GM12878 (cell line): Measurements from ENCODE around the gene MITF. TPM values are rescaled to one million over a fixed set of nuclear protein-coding genes. Genes with fewer than 3 reads are reported as not detected.

ENCODE experiments used
- ATAC-seq: fragments of 200-7000 bp; cut with Tn5 transposase; 3 replicates; pipeline ENCODE4 v1.9.1; 2020; ENCODE audit warnings: mild to moderate bottlenecking, moderate library complexity
- BruUV-seq: library from RNA; stranded (reverse); fragments of 400-500 nt; replicated peaks from 2 replicates; lab custom pipeline; 2021; lab: Mats Ljungman, UMichigan
- CTCF ChIA-PET: fragments of 300-600 bp; sonication (Branson Sonifier 250); formaldehyde crosslinking; extraction: SDS; loops from one replicate; lab custom pipeline; 2021; ENCODE audit warnings: inconsistent platforms; lab: Yijun Ruan, JAX
- POLR2A ChIA-PET: fragments of 350-600 bp; formaldehyde crosslinking; extraction: SDS; loops from one replicate; lab custom pipeline; 2021; ENCODE audit warnings: inconsistent platforms; lab: Charles Lee
- RAD21 ChIA-PET: fragments of 300-600 bp; sonication (Branson Sonifier 250); formaldehyde crosslinking; loops from one replicate; lab custom pipeline; 2023; ENCODE audit warnings: antibody characterized with exemption; ENCODE audit not compliant: unreplicated experiment; lab: Charles Lee
- SMC1A ChIA-PET: fragments of 300-600 bp; sonication (Branson Sonifier 250); formaldehyde crosslinking; loops from one replicate; lab custom pipeline; 2023; ENCODE audit not compliant: unreplicated experiment, uncharacterized antibody; lab: Charles Lee
- DNase-seq: peaks from one replicate; pipeline ENCODE4 v3.0.0-alpha.2; 2011; ENCODE audit warnings: low read depth, low spot score
- FAIRE-seq: peaks from 3 replicates; lab custom pipeline; 2011; peaks lifted over from hg19 to GRCh38; lab: Jason Lieb, UNC
- H2AFZ ChIP-seq: 2 replicates; pipeline ENCODE4 v1.6.0; 2011; ENCODE audit warnings: low read depth, low read length, control low read depth; ENCODE audit not compliant: control insufficient read depth
- H3K27ac ChIP-seq: 2 replicates; pipeline ENCODE4 v1.5.1; 2011; ENCODE audit warnings: control low read depth; ENCODE audit not compliant: control insufficient read depth, insufficient read depth
- H3K27me3 ChIP-seq, 2 experiments: replicated peaks in 1 of 2; 2 replicates each; pipeline versions ENCODE4 v1.6.0 to v1.6.1; 2011; ENCODE audit warnings: low read length in 1 of 2; ENCODE audit not compliant: control insufficient read depth in 2 of 2, insufficient read depth in 2 of 2
- H3K36me3 ChIP-seq, 2 experiments: 2 replicates each; pipeline ENCODE4 v1.5.1; 2011; ENCODE audit warnings: low read length in 1 of 2; ENCODE audit not compliant: control insufficient read depth in 2 of 2, insufficient read depth in 2 of 2
- H3K4me1 ChIP-seq: 2 replicates; pipeline ENCODE4 v1.6.1; 2011; ENCODE audit warnings: mild to moderate bottlenecking, low read length, moderate library complexity, mixed read lengths; ENCODE audit not compliant: control insufficient read depth, insufficient read depth
- H3K4me2 ChIP-seq: 2 replicates; pipeline ENCODE4 v1.6.0; 2011; ENCODE audit warnings: control low read depth; ENCODE audit not compliant: control insufficient read depth, insufficient read depth
- H3K4me3 ChIP-seq: fragments of 200-600 bp; sonication (generic); 2 replicates; pipeline ENCODE4 v1.5.1; 2016
- H3K79me2 ChIP-seq: 2 replicates; pipeline ENCODE4 v1.6.0; 2011; ENCODE audit warnings: low read length; ENCODE audit not compliant: control insufficient read depth, insufficient read depth
- H3K9ac ChIP-seq: 2 replicates; pipeline ENCODE4 v1.8.0; 2011; ENCODE audit warnings: low read length, control low read depth, mixed read lengths; ENCODE audit not compliant: control insufficient read depth, insufficient read depth
- H3K9me3 ChIP-seq: replicated peaks from 3 replicates; pipeline ENCODE4 v1.5.1; 2011; ENCODE audit warnings: mild to moderate bottlenecking, low read length; ENCODE audit not compliant: control insufficient read depth, insufficient read depth
- H4K20me1 ChIP-seq: 2 replicates; pipeline ENCODE4 v1.6.0; 2011; ENCODE audit not compliant: control insufficient read depth, insufficient read depth
- EP300 ChIP-seq, 2 experiments: fragments of 150-350 bp in 1 of 2; IDR thresholded peaks; 2 replicates each; pipeline ENCODE4 v1.6.1; 2011 to 2012; ENCODE audit warnings: low read depth in 2 of 2, low read length in 2 of 2, borderline replicate concordance in 1 of 2, improper control_type of control experiment in 1 of 2, inconsistent platforms in 1 of 2; ENCODE audit not compliant: control insufficient read depth in 1 of 2
- IRF4 ChIP-seq: IDR thresholded peaks from 2 replicates; pipeline ENCODE4 v1.6.1; 2011; ENCODE audit warnings: low read depth, low read length
- NR2F1 ChIP-seq: fragments of 450-650 bp; conservative IDR thresholded peaks from 2 replicates; pipeline ENCODE4 v1.6.1; 2017; ENCODE audit warnings: mild to moderate bottlenecking
- PAX5 ChIP-seq: IDR thresholded peaks from 2 replicates; pipeline ENCODE4 v1.6.1; 2011; ENCODE audit warnings: low read depth, low read length, borderline replicate concordance
- SMARCA5 ChIP-seq: fragments of 450-650 bp; IDR thresholded peaks from 2 replicates; pipeline ENCODE4 v1.6.1; 2017; ENCODE audit warnings: mild to moderate bottlenecking
- TARDBP ChIP-seq: IDR thresholded peaks from 2 replicates; pipeline ENCODE4 v1.6.1; 2016; ENCODE audit warnings: borderline replicate concordance
- ZNF384 ChIP-seq: IDR thresholded peaks from 2 replicates; pipeline ENCODE4 v1.6.1; 2012; ENCODE audit warnings: low read depth, mild to moderate bottlenecking, low read length, improper control_type of control experiment, borderline replicate concordance
- ZNF622 ChIP-seq: fragments of 450-650 bp; IDR thresholded peaks from 2 replicates; pipeline ENCODE4 v1.6.1; 2017; ENCODE audit warnings: mild to moderate bottlenecking, inconsistent platforms
- ZSCAN29 ChIP-seq: fragments of 450-650 bp; IDR thresholded peaks from 2 replicates; pipeline ENCODE4 v1.6.1; 2017; ENCODE audit warnings: mild to moderate bottlenecking, moderate library complexity
- WGBS: methylation state at CpG from one replicate; pipeline ENCODE4 v1.1.6; 2016; ENCODE audit warnings: low lambda C conversion rate; ENCODE audit not compliant: insufficient replicate concordance, insufficient coverage; ENCODE audit errors: missing lambda C conversion rate; 5-methylcytosine and 5-hydroxymethylcytosine counted together
- in situ Hi-C: fragments of 300-500 bp; cut with MboI; formaldehyde crosslinking; loops from 9 replicates; pipeline ENCODE4 v1.14.3; 2018; ENCODE audit warnings: mixed read lengths
- intact Hi-C: fragments of 100-400 bp; cut with micrococcal nuclease; formaldehyde crosslinking; loops from one replicate; pipeline ENCODE4 v1.14.2; 2022; ENCODE audit not compliant: unreplicated experiment
- polyA plus RNA-seq, 11 experiments: library from polyadenylated mRNA; depleted of rRNA in 4 of 11; unstranded in 6 of 11; stranded (reverse) in 5 of 11; fragments of >200 nt; fragmentation: Nextera tagmentation in 4 of 11; fragmentation: Illumina TruSeq in 1 of 11; extraction: Ambion mirVana in 4 of 11; extraction: Trizol in 1 of 11; gene quantifications; 1 replicate in 1 of 11; 2 replicates in 10 of 11; pipeline versions ENCODE4 v1.2.1 to v1.2.3, GENCODE V29; 2011 to 2016; ENCODE audit warnings: inconsistent platforms in 2 of 11, missing spikeins in 2 of 11, low read depth in 1 of 11
- total RNA-seq, 4 experiments: library from RNA; depleted of rRNA in 3 of 4; stranded (reverse); fragments of >200 nt in 3 of 4; fragmentation: Illumina TruSeq in 1 of 4; extraction: Trizol in 1 of 4; gene quantifications; 2 replicates each; pipeline versions ENCODE4 v1.2.1 to v1.2.3, GENCODE V29; 2013 to 2021
- TF ChIP-seq, protein P1 (sequence below), 3 experiments: IDR thresholded peaks in 2 of 3; conservative IDR thresholded peaks in 1 of 3; 2 replicates each; pipeline ENCODE4 v1.5.1; 2011; ENCODE audit warnings: low read depth in 3 of 3, low read length in 3 of 3, mild to moderate bottlenecking in 3 of 3, control low read depth in 2 of 3, moderate library complexity in 2 of 3, inconsistent platforms in 1 of 3, mixed read lengths in 1 of 3; ENCODE audit not compliant: control insufficient read depth in 2 of 3, insufficient read depth in 1 of 3; ENCODE audit errors: extremely low read depth in 1 of 3

The MITF gene
- total and polyA plus RNA-seq, 10 of the 15 experiments (the other 5 are each of a cell fraction or from before 2014, with no cell fraction given): under 0.01 to 0.90 (median 0.06) TPM; not detected in 3

DNA sequence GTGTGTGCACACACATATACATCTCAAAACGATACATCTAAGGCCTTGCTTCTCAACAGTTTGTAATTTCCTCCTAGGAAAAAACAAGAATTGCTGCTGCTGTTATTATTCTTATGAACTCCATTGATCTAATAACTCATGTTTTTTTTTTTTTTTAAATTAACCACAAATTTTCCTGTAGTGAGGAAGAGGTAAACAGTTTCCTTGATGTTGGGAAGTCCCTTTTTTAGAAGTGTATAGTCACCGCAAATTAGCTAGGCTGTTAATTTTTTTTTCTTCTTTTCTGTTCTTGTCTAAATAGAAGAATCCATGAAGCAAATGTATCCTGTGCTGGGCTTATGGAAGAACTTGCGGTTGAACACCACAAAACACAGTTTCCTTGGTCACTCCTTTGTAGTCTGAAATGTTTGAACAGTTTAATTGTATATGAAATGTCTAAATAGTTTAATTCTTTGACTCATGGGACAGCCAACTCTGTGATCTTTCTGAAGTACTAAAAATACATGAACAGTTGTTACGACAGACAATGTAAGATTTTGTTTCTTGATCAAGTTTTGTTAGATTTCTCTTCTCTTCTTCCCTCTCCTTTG is 64.5 kb downstream of the MITF start:
- no peak overlapping the region for H2AFZ ChIP-seq
- H3K27ac ChIP-seq: no peak overlapping the region
- in situ Hi-C loops: no loop called here

More for the DNA sequence above, 64.5 kb downstream of the MITF start:
- Histone ChIP-seq H3K9me3 (no peaks in the 10 kb centered on the region), H3K4me3 (no peak overlapping the region), H3K27me3 (no peaks in the 10 kb centered on the region), H3K4me2 (no peak overlapping the region), H3K4me1 (no peaks in the 10 kb centered on the region), H4K20me1 (no peaks in the 10 kb centered on the region), H3K9ac (no peak overlapping the region), H3K79me2 (no peaks in the 10 kb centered on the region), H3K36me3 (no peaks in the 10 kb centered on the region)
- SMC1A ChIA-PET: no interaction called here
- CTCF ChIA-PET: no interaction called here
- WGBS: 7% methylated on average over 4 of the region's 4 CpGs
- RAD21 ChIA-PET: no interaction called here
- no TSS peak for BruUV-seq
- no peak for FAIRE-seq
- POLR2A ChIA-PET: no interaction called here
- no peak for TF ChIP-seq ZNF384
- TF ChIP-seq, protein P1, sequence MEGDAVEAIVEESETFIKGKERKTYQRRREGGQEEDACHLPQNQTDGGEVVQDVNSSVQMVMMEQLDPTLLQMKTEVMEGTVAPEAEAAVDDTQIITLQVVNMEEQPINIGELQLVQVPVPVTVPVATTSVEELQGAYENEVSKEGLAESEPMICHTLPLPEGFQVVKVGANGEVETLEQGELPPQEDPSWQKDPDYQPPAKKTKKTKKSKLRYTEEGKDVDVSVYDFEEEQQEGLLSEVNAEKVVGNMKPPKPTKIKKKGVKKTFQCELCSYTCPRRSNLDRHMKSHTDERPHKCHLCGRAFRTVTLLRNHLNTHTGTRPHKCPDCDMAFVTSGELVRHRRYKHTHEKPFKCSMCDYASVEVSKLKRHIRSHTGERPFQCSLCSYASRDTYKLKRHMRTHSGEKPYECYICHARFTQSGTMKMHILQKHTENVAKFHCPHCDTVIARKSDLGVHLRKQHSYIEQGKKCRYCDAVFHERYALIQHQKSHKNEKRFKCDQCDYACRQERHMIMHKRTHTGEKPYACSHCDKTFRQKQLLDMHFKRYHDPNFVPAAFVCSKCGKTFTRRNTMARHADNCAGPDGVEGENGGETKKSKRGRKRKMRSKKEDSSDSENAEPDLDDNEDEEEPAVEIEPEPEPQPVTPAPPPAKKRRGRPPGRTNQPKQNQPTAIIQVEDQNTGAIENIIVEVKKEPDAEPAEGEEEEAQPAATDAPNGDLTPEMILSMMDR (IDR thresholded peaks at IDR 0.05 in 2 of 3, conservative IDR thresholded peaks at IDR 0.05 in 1 of 3; ENCODE audit: control insufficient read depth in 2 of 3, extremely low read depth in 1 of 3, insufficient read depth in 1 of 3, low read depth in 3 of 3, low read length in 3 of 3): no peak
- TF ChIP-seq NR2F1: no peak
- no peak for TF ChIP-seq IRF4
- no peak for TF ChIP-seq PAX5
- TF ChIP-seq ZSCAN29: no peak
- TF ChIP-seq TARDBP: no peak
- no peak for TF ChIP-seq SMARCA5
- TF ChIP-seq EP300 (IDR thresholded peaks at IDR 0.05; ENCODE audit: borderline replicate concordance in 1 of 2, control insufficient read depth in 1 of 2, low read depth in 2 of 2, low read length in 2 of 2): no peak
- no peak for TF ChIP-seq ZNF622
- intact Hi-C loops: no loop called here
- no peak for DNase-seq
- no peak for ATAC-seq
